AG10803 (cell line): ENCODE measurements around the gene LCN15.

Source experiments
- DNase-seq: peaks from one replicate; pipeline ENCODE4 v3.0.0; 2010; ENCODE audit warnings: low read depth
- H3K4me3 ChIP-seq: 2 replicates; pipeline ENCODE4 v1.5.1; 2011; ENCODE audit warnings: mild to moderate bottlenecking, low read length, control low read depth
- CTCF ChIP-seq: conservative IDR thresholded peaks from 2 replicates; pipeline ENCODE4 v1.5.1; 2011; ENCODE audit warnings: mild to moderate bottlenecking, low read length, control low read depth, inconsistent platforms

LCN15 gene

GRCh38 chr9:136728080-136728547, 36.2 kb downstream of the LCN15 start:
- H3K4me3 ChIP-seq = peak overlapping the region; percentile 96
- peak; percentile 89 for DNase-seq
- peak; percentile 62 for TF ChIP-seq CTCF

- peak; percentile 47 for TF ChIP-seq CTCF
- peak overlapping the region; percentile 96 for H3K4me3 ChIP-seq
- DNase-seq = peak; percentile 25
These were observed 37.6 kb downstream of the LCN15 start for GRCh38 chr9:136726631-136727191.

GRCh38 chr9:136726118-136726517, 38.2 kb downstream of the LCN15 start:
- TF ChIP-seq CTCF = no peak
- DNase-seq = no peak

GRCh38 chr9:136725612-136726011, 38.7 kb downstream of the LCN15 start:
- peak; percentile 28 for DNase-seq
- peak overlapping the region; percentile 96 for H3K4me3 ChIP-seq
- TF ChIP-seq CTCF = no peak

More at GRCh38 chr9:136726118-136726517, 38.2 kb downstream of the LCN15 start:
- H3K4me3 ChIP-seq = peak overlapping the region; percentile 96

GRCh38 chr9:136724772-136725171, 39.5 kb downstream of the LCN15 start:
- no peak for TF ChIP-seq CTCF
- no peak for DNase-seq
- no peak overlapping the region for H3K4me3 ChIP-seq

GRCh38 chr9:136723989-136724388, 40.3 kb downstream of the LCN15 start:
- no peak for TF ChIP-seq CTCF
- DNase-seq = no peak
- no peak overlapping the region for H3K4me3 ChIP-seq

- no peak for TF ChIP-seq CTCF
- H3K4me3 ChIP-seq = no peak overlapping the region
- no peak for DNase-seq
These were observed 40.8 kb downstream of the LCN15 start for GRCh38 chr9:136723362-136723976.
